AG04450 (cell line): ENCODE data around the gene CNTFR. TPM values are rescaled to one million over a fixed set of nuclear protein-coding genes. Genes with fewer than 3 reads are reported as not detected.

ENCODE experiments used
- CTCF ChIA-PET: fragments of 300-600, 350-600 bp; formaldehyde crosslinking; extraction: SDS; loops from one replicate; lab custom pipeline; 2022; ENCODE audit warnings: antibody characterized with exemption, inconsistent platforms; lab: Charles Lee
- POLR2A ChIA-PET: fragments of 350-600 bp; formaldehyde crosslinking; extraction: SDS; loops from one replicate; lab custom pipeline; 2021; ENCODE audit warnings: antibody characterized with exemption, inconsistent platforms; lab: Yijun Ruan, JAX
- DNase-seq: peaks from one replicate; pipeline ENCODE4 v3.0.0-alpha.2; 2011; ENCODE audit warnings: low read depth, low spot score
- H3K27ac ChIP-seq: one replicate; pipeline ENCODE4 v1.5.1; 2012; ENCODE audit warnings: low read depth, low read length, control low read depth
- H3K27me3 ChIP-seq: one replicate; pipeline ENCODE4 v1.6.0; 2012; ENCODE audit warnings: low read length; ENCODE audit not compliant: control insufficient read depth, insufficient read depth
- H3K4me3 ChIP-seq: 2 replicates; pipeline ENCODE4 v1.5.1; 2011; ENCODE audit warnings: mild to moderate bottlenecking, low read depth, low read length, control low read depth
- H3K9me3 ChIP-seq: 2 replicates; pipeline ENCODE4 v1.5.1; 2012; ENCODE audit warnings: low read length; ENCODE audit not compliant: control insufficient read depth, insufficient read depth
- CTCF ChIP-seq: IDR thresholded peaks from 2 replicates; pipeline ENCODE4 v1.5.1; 2011; ENCODE audit warnings: low read depth, low read length, control low read depth, inconsistent platforms
- polyA plus RNA-seq: library from polyadenylated mRNA; depleted of rRNA; stranded (reverse); fragments of >200 nt; gene quantifications from 2 replicates; pipeline ENCODE4 v1.2.3, GENCODE V29; 2011

CNTFR gene
- polyA plus RNA-seq, 1 experiment: not detected

GRCh38 chr9:34592895-34593601, 3.5 kb upstream of the CNTFR start:
- ChIA-PET POLR2A (interaction anchor here (1.1 kb wide), 1 partner anchor 111 kb away, joined by 3 read pairs; no protein-coding TSS in a partner anchor), CTCF (interaction anchor here (0.5 to 3.6 kb wide), 6 partner anchors 14 to 305 kb away, joined by 3 to 110 read pairs (median 34); no protein-coding TSS in a partner anchor)
- no peak for DNase-seq
- H3K9me3 ChIP-seq: no peaks in the 10 kb centered on the region; the same call in 1 of the 2 replicates
- no peak overlapping the region for H3K27ac ChIP-seq
- no peak for TF ChIP-seq CTCF
- H3K4me3 ChIP-seq: no peak overlapping the region
- H3K27me3 ChIP-seq: peaks cover 79% of the 10 kb centered on the region

- DNase-seq: no peak
- Histone ChIP-seq H3K4me3 (no peak overlapping the region), H3K27me3 (peaks cover 78% of the 10 kb centered on the region), H3K27ac (no peak overlapping the region), H3K9me3 (no peaks in the 10 kb centered on the region; the same call in 1 of the 2 replicates)
- ChIA-PET CTCF (interaction anchor here (0.5 to 3.6 kb wide), 41 partner anchors 8 to 304 kb away, joined by 3 to 110 read pairs (median 6); partner anchors contain the start of genes DCTN3 and GALT), POLR2A (interaction anchor here (1.9 kb wide), 1 partner anchor 44 kb away, joined by 4 read pairs; no protein-coding TSS in a partner anchor)
- TF ChIP-seq CTCF: no peak
Observed at GRCh38 chr9:34591917-34592866, 2.7 kb upstream of the CNTFR start.

- peak; percentile 85 for TF ChIP-seq CTCF
- DNase-seq: peak; percentile 32
- no peak overlapping the region for H3K27ac ChIP-seq
- ChIA-PET CTCF (interaction anchor here (0.5 to 3.6 kb wide), 46 partner anchors 8 to 259 kb away, joined by 3 to 110 read pairs (median 4); partner anchors contain the start of genes DCTN3 and GALT), POLR2A (interaction anchor here (1.9 kb wide), 1 partner anchor 44 kb away, joined by 4 read pairs; no protein-coding TSS in a partner anchor)
- peaks cover 74% of the 10 kb centered on the region for H3K27me3 ChIP-seq
- no peak overlapping the region for H3K4me3 ChIP-seq
- H3K9me3 ChIP-seq: no peaks in the 10 kb centered on the region; the same call in 1 of the 2 replicates
Observed at GRCh38 chr9:34591248-34591916, 1.9 kb upstream of the CNTFR start.

- CTCF ChIA-PET: interaction anchor here (0.9 to 3.6 kb wide), 17 partner anchors 11 to 231 kb away, joined by 3 to 110 read pairs (median 8); no protein-coding TSS in a partner anchor
- no peak overlapping the region for H3K27ac ChIP-seq
- DNase-seq: no peak
- H3K9me3 ChIP-seq: no peaks in the 10 kb centered on the region; the same call in 1 of the 2 replicates
- peaks cover 76% of the 10 kb centered on the region for H3K27me3 ChIP-seq
- POLR2A ChIA-PET: interaction anchor here (1.9 kb wide), 1 partner anchor 43 kb away, joined by 4 read pairs; no protein-coding TSS in a partner anchor
- TF ChIP-seq CTCF: no peak
- H3K4me3 ChIP-seq: no peak overlapping the region
Observed at GRCh38 chr9:34590381-34591247, 1.1 kb upstream of the CNTFR start.
